GM18499 (cell line): ENCODE data around the gene CD1C.
A peak's percentile ranks its signal among the peaks of the same experiment; 100 is the strongest.
"Not testable (repeated sequence)": the region's sequence is repeated elsewhere in the genome, so short reads cannot be mapped to it uniquely, and the experiment has no call there.

ENCODE experiments used
- ATAC-seq: cut with Tn5 transposase; IDR thresholded peaks from one replicate; pipeline ENCODE4 v1.9.1; 2021; ENCODE audit warnings: moderate number of reproducible peaks; ENCODE audit not compliant: insufficient read depth, unreplicated experiment

Gene CD1C

DNA sequence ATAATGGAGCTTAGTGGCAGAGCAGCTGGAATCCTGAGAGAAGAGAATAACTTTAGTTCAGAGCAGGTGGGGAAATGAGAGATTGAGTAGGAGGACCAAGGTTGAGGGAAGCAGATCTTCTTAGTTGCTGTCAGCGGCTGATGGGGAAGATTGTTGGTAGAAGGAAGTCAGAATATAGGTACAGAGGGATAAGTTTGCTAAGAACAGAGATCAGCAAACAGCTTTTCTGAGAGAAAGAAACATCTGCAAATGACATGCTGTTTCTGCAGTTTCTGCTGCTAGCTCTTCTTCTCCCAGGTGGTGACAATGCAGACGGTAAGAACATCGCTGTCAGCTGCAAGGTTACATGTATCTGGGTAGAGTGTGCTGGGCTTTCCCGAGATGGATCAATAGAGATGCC lies at the start of gene CD1C:
TSS of gene CD1C (plus strand) at position 113 of the 400 bp plus-strand sequence. CDS start at position 255, 142 bp downstream.
- ATAC-seq = no peak

GRCh38 chr1:158246650-158247049 lies 43.1 kb upstream of the CD1C start:
- no peak for ATAC-seq

- no peak for ATAC-seq
These were observed 41.6 kb upstream of the CD1C start for GRCh38 chr1:158248118-158248517.

- no peak for ATAC-seq
These were observed 41.0 kb upstream of the CD1C start for GRCh38 chr1:158248771-158249170.

DNA sequence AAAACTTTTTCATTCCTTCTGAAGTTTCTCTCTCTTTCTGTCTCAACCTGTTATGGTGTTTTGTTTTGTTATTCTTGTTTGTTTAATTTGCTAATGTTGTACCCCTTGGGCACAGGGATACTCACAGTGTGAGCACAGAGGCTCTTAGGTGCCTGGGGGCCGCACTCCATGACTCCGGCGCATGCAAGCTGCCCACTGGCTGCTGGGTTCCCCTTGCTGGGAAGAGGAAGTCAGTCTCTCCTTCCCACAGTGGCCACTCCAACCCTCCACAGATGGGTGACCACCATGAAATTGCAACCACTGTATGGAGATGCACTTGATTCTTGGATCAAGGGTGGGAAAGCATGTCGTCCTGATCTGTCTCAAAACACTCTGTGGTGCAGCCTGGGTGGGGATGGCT lies 40.1 kb upstream of the CD1C start:
- no peak for ATAC-seq

DNA sequence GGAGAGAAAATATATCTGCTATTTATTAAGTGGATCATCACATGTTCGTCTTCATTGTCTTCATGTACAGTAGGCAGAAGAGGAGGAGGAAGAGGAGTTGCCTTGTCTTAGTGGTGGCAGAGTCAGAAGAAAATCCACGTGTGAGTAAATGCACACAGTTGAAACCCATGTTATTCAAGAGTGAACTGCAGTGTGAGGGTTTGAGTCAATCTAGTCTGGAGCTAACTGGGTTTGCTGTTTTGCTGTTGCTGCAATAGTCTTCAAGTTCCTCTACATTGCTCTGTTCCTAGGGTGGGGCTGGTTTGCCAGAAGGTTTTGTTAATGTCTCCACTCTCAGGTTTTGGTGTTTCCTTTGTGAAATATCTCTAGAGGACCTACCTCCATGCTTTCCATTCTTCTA lies 38.6 kb upstream of the CD1C start:
- ATAC-seq = no peak

GRCh38 chr1:158255656-158256055 lies 34.1 kb upstream of the CD1C start:
- ATAC-seq = no peak

GRCh38 chr1:158256747-158257146 lies 33.0 kb upstream of the CD1C start:
- not testable (repeated sequence) for ATAC-seq

- ATAC-seq = no peak
These were observed 31.8 kb upstream of the CD1C start for GRCh38 chr1:158257888-158258287.

GRCh38 chr1:158259117-158259516 lies 30.6 kb upstream of the CD1C start:
- ATAC-seq = no peak

DNA sequence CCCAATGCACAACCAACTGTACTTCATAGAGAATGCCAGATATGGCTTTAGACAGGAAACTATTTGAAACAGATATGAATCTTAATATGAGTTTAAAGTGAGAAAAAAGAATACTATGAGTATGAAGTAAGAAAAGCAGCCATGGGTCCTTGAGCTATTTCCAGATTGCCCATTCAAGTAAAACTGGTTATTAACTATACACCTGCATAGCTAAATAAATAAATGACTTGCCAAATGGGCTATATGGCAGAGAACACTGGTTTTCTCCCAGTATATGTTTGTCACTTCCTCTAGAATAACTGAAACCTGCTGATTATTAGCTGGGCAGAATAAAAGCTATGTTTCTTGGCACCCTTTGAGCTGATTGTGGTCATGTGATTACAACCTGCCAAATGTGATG lies 17.0 kb upstream of the CD1C start:
- no peak for ATAC-seq

GRCh38 chr1:158274797-158275196 lies 14.9 kb upstream of the CD1C start:
- ATAC-seq = no peak

- not testable (repeated sequence) for ATAC-seq
These were observed 7.3 kb upstream of the CD1C start for GRCh38 chr1:158282421-158282820.

- peak; percentile 41 for ATAC-seq
These were observed 5.8 kb upstream of the CD1C start for GRCh38 chr1:158283965-158284364.

DNA sequence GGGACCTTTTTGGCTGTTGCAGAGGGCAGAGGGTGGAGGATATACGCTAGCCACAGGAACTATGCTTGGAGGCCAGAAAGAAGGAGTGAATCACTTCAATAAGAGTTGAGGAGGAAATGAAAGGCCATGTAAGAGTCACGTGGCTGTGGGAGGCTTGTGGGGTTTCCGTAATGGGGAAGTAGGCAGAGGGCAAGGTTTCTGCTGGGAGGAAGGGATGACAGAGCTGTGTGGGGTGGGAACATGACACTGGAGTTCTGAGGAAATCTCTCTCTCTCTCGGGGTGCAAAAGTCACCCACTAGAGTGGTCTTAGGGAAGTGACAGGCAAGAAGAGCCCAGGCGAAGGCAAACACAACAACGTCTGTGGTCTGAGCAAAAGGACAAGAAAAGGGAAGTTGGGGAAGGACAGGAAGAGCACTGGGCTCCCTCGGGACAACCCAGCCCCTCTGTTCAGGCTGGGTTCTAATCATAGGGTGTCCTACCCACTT lies 3.9 kb upstream of the CD1C start:
- ATAC-seq = peak; percentile 60

- no peak for ATAC-seq
These were observed 3.2 kb upstream of the CD1C start for GRCh38 chr1:158286487-158286886.

DNA sequence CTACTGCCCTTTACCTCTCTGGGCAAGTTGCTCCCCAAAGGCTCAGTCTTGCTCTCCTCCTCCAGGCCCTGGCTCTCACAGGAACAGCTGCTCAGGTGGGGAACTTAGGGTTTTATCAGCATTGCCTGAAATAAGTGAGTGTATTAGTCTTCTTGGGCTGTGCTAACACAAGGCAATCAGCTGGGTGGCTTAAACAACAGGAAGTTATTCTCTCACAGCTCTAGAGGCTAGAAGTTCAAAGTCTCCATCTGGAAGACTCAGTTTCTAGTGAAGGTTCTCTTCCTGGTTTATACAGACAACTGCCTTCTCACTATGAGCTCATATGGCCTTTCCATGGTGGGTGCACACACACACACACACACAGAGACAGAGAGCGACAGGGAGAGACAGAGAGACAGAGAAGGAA lies 2.8 kb upstream of the CD1C start:
- no peak for ATAC-seq

- no peak for ATAC-seq
These were observed 660 bp downstream of the CD1C start for GRCh38 chr1:158290321-158290844.

DNA sequence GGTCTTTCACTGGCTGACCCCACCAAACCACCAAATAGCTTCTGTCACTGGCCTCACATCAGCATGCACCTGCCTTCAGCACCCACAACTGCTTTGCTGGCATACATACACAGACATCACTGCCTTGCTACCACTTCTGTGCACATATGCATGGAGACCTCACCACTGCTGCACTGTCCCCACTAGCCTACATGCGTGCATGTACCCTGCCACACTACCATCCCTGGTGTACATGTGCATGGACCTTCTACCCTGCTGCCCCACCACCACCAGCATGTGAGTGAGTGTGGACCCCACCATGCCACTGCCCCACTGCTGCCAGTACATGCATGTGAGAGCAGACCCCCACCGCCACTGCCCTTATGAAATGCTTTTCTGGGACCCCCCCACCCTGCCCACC lies 6.1 kb downstream of the CD1C start:
- ATAC-seq = no peak

- ATAC-seq = no peak
These were observed 20.9 kb downstream of the CD1C start for GRCh38 chr1:158310623-158311022.

DNA sequence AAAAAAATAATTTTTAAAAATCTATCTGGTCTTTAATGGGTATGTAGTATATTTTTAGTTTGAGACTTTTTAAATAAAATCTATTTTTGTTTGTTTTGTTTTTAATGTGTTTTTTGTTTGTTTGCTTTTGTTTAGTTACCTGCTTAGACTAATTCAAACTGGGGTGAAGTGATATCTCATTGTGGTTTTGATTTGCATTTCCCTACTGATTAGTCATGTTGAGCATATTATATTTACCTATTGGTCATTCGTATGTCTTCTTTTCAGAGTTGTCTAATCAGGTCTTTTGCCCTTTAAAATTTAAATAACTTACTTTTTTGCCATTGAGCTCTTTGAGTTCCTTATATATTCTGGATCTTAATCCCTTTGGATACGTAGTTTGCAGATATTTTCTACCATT lies 21.3 kb downstream of the CD1C start:
- no peak for ATAC-seq

DNA sequence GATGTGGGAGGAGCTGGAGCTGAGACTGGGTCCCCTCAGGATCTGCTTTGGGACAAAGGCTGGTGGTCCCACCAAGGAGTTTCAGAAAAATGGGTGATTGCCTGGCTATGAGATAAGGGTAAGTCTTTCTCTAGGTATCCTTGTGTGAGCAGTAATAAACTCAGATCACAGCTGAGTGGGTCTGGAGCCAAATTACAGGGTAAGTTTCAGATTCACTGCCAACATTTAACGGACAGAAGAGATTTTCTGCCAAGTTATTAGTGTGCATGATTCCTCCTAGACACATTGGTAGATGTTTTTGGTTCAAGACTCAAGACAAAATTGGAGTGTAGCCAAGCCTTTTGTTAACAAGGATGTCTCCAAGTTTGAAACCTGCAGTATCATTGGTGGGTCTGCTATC lies 34.1 kb downstream of the CD1C start:
- ATAC-seq = no peak

- ATAC-seq = no peak
These were observed 34.7 kb downstream of the CD1C start for GRCh38 chr1:158324395-158324794.
